Measurements from ENCODE around the gene HS3ST4. TPM values are rescaled to one million over a fixed set of nuclear protein-coding genes. Genes with fewer than 3 reads are reported as not detected.

Gene HS3ST4
- total RNA-seq, 1 experiment from 2014 or later: not detected

- CTCF ChIA-PET: no interaction called here
- Histone ChIP-seq H3K36me3 (ENCODE audit: control insufficient read depth, insufficient read depth, low read length) (no peaks in the 10 kb centered on the region), H3K4me1 (ENCODE audit: control insufficient read depth, insufficient read depth, low read length) (no peaks in the 10 kb centered on the region), H3K4me3 (ENCODE audit: low read depth in 2 of 2, low read length in 2 of 2) (no peak overlapping the region), H3K9me3 (ENCODE audit: control insufficient read depth, insufficient read depth, low read depth, low read length) (no peaks in the 10 kb centered on the region), H3K27ac (ENCODE audit: low read length) (no peak overlapping the region), H3K27me3 (ENCODE audit: control insufficient read depth, insufficient read depth, low read length) (no peaks in the 10 kb centered on the region)
- DNase-seq (ENCODE audit: low read depth, low spot score): no peak
- ATAC-seq: no peak
- intact Hi-C loops (cut with micrococcal nuclease; ENCODE audit: unreplicated experiment): no loop called here
- in situ Hi-C loops (cut with HindIII; ENCODE audit: low pct_unique_long_range_greater_than_20kb, low sequenced_read_pairs): no loop called here
- no TSS peak for BruUV-seq (replicated peaks)
- TF ChIP-seq CTCF (IDR thresholded peaks at IDR 0.05) (no peak), REST (IDR thresholded peaks at IDR 0.05; ENCODE audit: insufficient read depth in 1 of 2, low read depth in 2 of 2, low read length in 1 of 2) (no peak), POLR2AphosphoS5 (IDR thresholded peaks at IDR 0.05; ENCODE audit: low read depth, low read length) (no peak), SIN3A (IDR thresholded peaks at IDR 0.05; ENCODE audit: borderline replicate concordance, insufficient read depth, low read depth, low read length) (no peak), TCF7L2 (IDR thresholded peaks at IDR 0.05; ENCODE audit: low read depth, low read length) (no peak)
- POLR2A ChIA-PET: no interaction called here
These were observed 494.4 kb downstream of the HS3ST4 start for GRCh38 chr16:26186091-26186615.

Small RNAs within 50 kb of the gene (microRNA-seq; reads per million reads assigned to microRNA genes)
- not detected for gene MIR548W (ENCODE audit: unreplicated experiment)

Data from Panc1 (cell line).